Measurements from ENCODE around the gene ADA. TPM values are rescaled to one million over a fixed set of nuclear protein-coding genes. Genes with fewer than 3 reads are reported as not detected.
A peak's percentile ranks its signal among the peaks of the same experiment; 100 is the strongest.
"Not testable (repeated sequence)": the region's sequence is repeated elsewhere in the genome, so short reads cannot be mapped to it uniquely, and the experiment has no call there.

Gene ADA
- total RNA-seq, 1 donor = 96.7 TPM

DNA sequence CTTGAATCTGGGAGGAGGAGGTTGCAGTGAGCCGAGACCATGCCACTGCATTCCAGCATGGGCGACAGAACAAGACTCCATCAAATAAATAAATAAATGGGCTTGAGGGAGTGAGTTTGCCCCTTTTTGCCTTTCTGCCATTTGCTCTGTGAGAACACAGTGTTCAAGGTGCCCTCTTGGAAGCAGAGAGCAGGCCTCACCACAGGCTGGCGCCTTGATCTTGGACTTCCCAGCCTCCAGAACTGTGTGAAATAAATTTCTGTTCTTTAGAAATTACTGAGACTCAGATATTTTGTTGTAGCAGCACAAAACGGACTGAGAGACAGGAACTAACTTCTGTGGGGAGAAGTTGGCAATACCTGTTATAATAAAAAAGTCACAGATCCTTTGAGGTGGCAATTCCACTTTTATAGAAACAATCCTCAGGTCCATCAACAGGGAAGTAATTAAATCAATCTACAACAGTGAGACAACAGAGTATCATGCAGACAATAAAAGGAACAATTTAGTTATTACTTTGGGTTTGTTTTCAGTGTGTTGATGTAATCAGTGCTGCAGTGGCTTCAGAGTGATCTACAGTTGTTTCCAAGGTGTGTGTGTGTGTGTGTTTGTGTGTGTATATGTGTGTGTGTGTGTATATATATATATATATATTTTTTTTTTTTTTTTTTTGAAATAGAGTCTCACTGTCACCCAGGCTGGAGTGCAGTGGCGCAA, 44.6 kb downstream of the ADA start:
- DNase-seq (ENCODE audit: low read depth in 2 of 3, low spot score in 2 of 3) = no peak

DNA sequence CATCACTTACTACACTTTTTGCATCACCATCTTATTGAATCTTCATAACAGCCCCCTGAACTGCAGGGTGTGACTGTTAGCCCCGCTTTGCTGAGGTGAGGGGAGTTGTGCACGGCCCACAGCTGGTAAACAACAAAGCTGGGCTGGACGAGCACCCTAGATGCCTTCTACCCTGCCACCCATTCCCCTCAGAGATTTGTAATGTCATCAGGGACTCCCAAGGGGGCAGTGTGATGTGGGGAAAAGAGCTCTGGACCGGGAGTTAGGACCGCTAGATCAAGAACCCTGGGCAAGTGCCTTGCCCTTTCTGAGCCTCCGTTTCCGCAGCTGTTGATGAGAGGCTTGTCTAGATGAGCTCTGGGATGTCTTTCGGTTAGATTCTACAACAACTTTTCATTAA, 48.2 kb downstream of the ADA start:
- DNase-seq (ENCODE audit: low read depth in 2 of 3, low spot score in 2 of 3) = no peak

DNA sequence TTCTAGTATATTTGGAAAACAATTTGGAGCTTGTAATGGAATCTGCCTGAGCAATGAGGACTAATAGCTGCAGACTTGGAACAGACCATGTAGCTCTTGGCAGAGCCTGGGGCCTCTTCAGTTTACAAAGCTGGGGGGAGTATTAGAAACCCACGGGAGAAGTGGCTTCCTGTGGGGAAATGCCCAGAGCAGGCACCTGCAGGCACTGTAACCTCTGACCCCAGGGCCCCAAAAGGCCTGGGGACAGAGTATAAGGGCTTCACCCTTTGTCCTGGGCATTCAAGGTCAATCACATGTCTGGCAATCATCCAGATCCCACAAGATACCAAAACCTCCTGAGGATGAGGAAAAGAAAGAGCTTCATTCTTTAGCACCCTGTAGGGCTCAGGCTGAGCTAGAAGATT, 49.7 kb downstream of the ADA start:
- DNase-seq (ENCODE audit: low read depth in 2 of 3, low spot score in 2 of 3) = no peak

DNA sequence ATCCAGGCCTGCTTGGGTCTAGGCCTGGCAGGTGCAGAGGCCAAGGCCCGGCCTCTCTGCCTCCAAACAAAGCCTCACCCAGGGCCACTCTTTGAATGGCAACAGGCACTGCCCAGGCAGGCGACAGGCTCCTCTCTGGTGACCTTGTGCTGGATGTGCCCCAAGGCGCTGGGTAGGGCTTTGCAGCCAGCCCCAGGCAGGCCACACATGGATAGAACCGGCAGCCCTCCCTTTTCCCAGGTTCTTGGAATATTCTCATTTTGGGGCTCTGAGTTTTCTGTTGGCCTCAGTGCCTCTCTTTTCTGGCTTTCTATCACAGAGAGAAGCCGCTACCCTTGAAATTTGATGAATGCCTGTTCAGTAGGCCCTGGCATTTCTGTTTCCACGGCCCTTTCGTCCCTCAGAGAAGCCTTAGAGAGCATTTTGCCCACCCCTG, 50.2 kb downstream of the ADA start:
- no peak for DNase-seq (ENCODE audit: low read depth in 2 of 3, low spot score in 2 of 3)

GRCh38 chr20:44600758-44601201, 50.7 kb downstream of the ADA start:
- DNase-seq (ENCODE audit: low read depth in 2 of 3, low spot score in 2 of 3) = no peak

GRCh38 chr20:44600301-44600700, 51.2 kb downstream of the ADA start:
- no peak for DNase-seq (ENCODE audit: low read depth in 2 of 3, low spot score in 2 of 3)

GRCh38 chr20:44599715-44600114, 51.8 kb downstream of the ADA start:
- DNase-seq (ENCODE audit: low read depth in 2 of 3, low spot score in 2 of 3) = no peak

GRCh38 chr20:44598423-44599305, 52.8 kb downstream of the ADA start:
- peak in 2 of 3 donors; percentile 24 to 42 for DNase-seq (ENCODE audit: low read depth in 2 of 3, low spot score in 2 of 3)

- no peak for DNase-seq (ENCODE audit: low read depth in 2 of 3, low spot score in 2 of 3)
Observed at GRCh38 chr20:44597930-44598329, 53.6 kb downstream of the ADA start.

DNA sequence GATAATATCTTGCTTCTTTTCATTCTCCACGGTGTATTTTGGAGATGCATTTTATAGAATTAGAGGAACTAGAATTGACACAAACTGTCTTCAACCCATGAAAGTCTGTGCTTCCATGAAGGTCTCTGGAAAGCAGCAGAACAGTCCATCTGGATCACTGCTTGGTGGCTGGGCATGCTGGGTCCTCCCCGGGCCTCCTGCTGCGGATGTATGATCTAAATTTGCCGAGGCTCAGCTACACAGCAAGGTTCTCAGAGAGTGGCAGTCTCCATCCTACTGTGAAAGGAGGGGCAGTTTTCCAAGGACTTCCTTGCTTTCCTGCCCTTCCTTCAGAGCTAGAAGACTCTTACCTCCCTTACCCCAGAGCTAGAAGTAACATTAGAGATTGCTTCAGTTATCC, 54.0 kb downstream of the ADA start:
- DNase-seq (ENCODE audit: low read depth in 2 of 3, low spot score in 2 of 3) = no peak

- DNase-seq (ENCODE audit: low read depth in 2 of 3, low spot score in 2 of 3) = no peak
Observed at GRCh38 chr20:44596876-44597275, 54.6 kb downstream of the ADA start.

GRCh38 chr20:44596010-44596409, 55.5 kb downstream of the ADA start:
- no peak for DNase-seq (ENCODE audit: low read depth in 2 of 3, low spot score in 2 of 3)

GRCh38 chr20:44594730-44595129, 56.8 kb downstream of the ADA start:
- peak in 2 of 3 donors; percentile 63 to 71 for DNase-seq (ENCODE audit: low read depth in 2 of 3, low spot score in 2 of 3)

DNA sequence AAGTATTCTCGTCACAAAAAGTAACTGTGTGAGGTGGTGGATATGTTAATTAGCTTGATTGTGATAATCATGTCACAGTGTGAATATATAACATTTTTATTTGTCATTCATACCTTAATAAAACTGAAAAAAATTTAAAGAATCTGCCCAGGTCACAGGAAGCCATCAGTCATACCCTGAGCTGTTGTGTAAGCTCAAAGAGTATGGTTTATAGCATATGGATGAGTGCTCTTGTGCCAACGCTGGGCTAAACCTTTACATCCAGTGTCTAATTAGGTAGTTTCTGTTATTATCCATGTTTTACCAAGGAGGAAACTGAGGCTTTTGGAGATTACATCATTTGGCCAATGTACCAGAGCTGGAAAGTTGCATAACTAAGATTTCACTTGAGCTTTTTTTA, 57.7 kb downstream of the ADA start:
- no peak for DNase-seq (ENCODE audit: low read depth in 2 of 3, low spot score in 2 of 3)

DNA sequence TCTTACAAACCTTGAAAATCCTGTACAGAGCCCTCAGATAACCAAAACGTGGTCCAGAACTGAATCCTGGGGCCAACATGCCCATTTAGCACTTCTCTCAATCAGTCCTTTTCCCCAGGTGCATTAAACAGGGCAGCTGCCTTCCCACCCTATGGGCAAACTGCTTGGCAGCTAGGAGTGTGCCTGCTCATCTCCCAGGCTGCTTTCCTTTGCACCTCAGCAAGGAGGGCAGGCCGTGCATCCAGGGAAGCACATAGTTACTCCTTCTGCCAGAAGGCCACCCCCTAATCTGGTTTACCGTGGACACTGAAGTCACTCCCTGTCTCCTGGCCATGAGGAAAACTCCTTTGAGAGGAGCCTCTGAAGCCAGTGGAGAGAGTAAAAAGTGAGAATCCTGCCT, 59.1 kb downstream of the ADA start:
- DNase-seq (ENCODE audit: low read depth in 2 of 3, low spot score in 2 of 3) = no peak

GRCh38 chr20:44590980-44591778, 60.3 kb downstream of the ADA start:
- DNase-seq (ENCODE audit: low read depth in 2 of 3, low spot score in 2 of 3) = no peak

DNA sequence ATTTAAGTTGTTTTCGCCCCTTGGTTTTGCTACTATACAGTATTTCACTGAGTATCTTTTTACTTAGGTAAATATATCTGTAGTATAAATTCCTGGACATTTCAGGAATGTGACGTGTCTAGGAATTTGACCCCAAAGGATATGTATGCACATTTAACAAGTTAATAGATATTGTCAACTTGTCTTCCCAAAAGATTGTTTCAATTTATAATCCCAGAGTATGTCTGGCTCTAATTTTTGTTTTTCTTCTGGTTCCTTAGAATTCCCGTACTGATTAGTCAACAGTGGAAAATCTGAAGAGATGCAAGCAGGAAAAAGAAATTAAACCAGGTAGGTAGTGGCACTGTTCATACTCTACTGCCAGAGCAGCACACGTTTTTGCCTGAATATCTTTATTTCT, 62.0 kb downstream of the ADA start:
- DNase-seq (ENCODE audit: low read depth in 2 of 3, low spot score in 2 of 3) = no peak

DNA sequence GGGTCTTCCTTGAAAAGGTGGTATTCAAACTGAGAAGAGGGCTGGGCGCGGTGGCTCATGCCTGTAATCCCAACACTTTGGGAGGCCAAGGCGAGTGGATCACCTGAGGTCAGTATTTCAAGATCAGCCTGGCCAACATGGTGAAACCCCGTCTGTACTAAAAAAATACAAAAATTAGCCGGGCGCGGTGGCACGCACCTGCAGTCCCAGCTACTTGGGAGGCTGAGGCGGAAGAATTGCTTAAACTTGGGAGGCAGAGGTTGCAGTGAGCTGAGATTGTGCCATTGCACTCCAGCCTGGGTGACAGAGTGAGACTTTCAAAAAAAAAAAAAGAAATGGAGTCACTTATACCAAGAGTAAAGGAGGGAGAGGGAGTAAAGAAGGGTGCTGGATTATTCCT, 63.2 kb downstream of the ADA start:
- not testable (repeated sequence) for DNase-seq (ENCODE audit: low read depth in 2 of 3, low spot score in 2 of 3)

GRCh38 chr20:44587035-44587980, 64.2 kb downstream of the ADA start:
- DNase-seq (ENCODE audit: low read depth in 2 of 3, low spot score in 2 of 3) = no peak
